MCF 10A (cell line): ENCODE measurements around the gene MAN1A1. TPM values are rescaled to one million over a fixed set of nuclear protein-coding genes. Genes with fewer than 3 reads are reported as not detected.

Source experiments
- BruUV-seq: library from RNA; stranded (reverse); fragments of 400-500 nt; replicated peaks from 2 replicates; lab custom pipeline; 2021; lab: Mats Ljungman, UMichigan
- CTCF ChIA-PET: fragments of 300-600 bp; sonication (Branson Sonifier 250); formaldehyde crosslinking; extraction: SDS; loops from one replicate; lab custom pipeline; 2021; ENCODE audit warnings: antibody characterized with exemption, inconsistent platforms; lab: Yijun Ruan, JAX
- POLR2A ChIA-PET: fragments of 300-600, 350-650 bp; sonication (Branson Sonifier 250); formaldehyde crosslinking; extraction: SDS; loops from one replicate; lab custom pipeline; 2020; ENCODE audit warnings: antibody characterized with exemption, inconsistent platforms; lab: Yijun Ruan, JAX
- DNase-seq: peaks from one replicate; pipeline ENCODE4 v3.0.0-alpha.2; 2018; ENCODE audit not compliant: unreplicated experiment
- H3K27ac Mint-ChIP-seq: one replicate; pipeline ENCODE4 v1.8.0; 2022; ENCODE audit warnings: mild to moderate bottlenecking, low read depth, mixed read lengths; ENCODE audit not compliant: unreplicated experiment
- H3K27me3 Mint-ChIP-seq: one replicate; pipeline ENCODE4 v1.8.0; 2022; ENCODE audit warnings: mixed read lengths; ENCODE audit not compliant: insufficient read depth, unreplicated experiment
- H3K36me3 Mint-ChIP-seq: one replicate; pipeline ENCODE4 v1.8.0; 2022; ENCODE audit warnings: mild to moderate bottlenecking, moderate library complexity, mixed read lengths; ENCODE audit not compliant: insufficient read depth, unreplicated experiment
- H3K4me1 Mint-ChIP-seq: one replicate; pipeline ENCODE4 v1.8.0; 2022; ENCODE audit warnings: mixed read lengths; ENCODE audit not compliant: insufficient read depth, unreplicated experiment
- H3K4me3 Mint-ChIP-seq: one replicate; pipeline ENCODE4 v1.8.0; 2022; ENCODE audit warnings: mild to moderate bottlenecking, moderate library complexity, mixed read lengths; ENCODE audit not compliant: unreplicated experiment
- H3K9me3 Mint-ChIP-seq: one replicate; pipeline ENCODE4 v1.8.0; 2022; ENCODE audit warnings: mixed read lengths; ENCODE audit not compliant: unreplicated experiment
- CTCF ChIP-seq: fragments of 200-600 bp; IDR thresholded peaks from one replicate; pipeline ENCODE4 v1.8.0; 2022; ENCODE audit warnings: antibody characterized with exemption, mild to moderate bottlenecking; ENCODE audit not compliant: unreplicated experiment
- intact Hi-C: fragments of 100-400 bp; cut with micrococcal nuclease; formaldehyde crosslinking; loops from 2 replicates; pipeline ENCODE4 v1.14.1; 2022
- total RNA-seq: library from RNA; stranded (reverse); gene quantifications from 2 replicates; pipeline ENCODE4 v1.2.3, GENCODE V29; 2022

The MAN1A1 gene
- total RNA-seq, 1 experiment from 2014 or later, result 1.3 TPM

- POLR2A ChIA-PET, result no interaction called here
- TF ChIP-seq CTCF, result no peak
These were observed 68.9 kb downstream of the MAN1A1 start for GRCh38 chr6:119280668-119281067.

GRCh38 chr6:119280080-119280479 is 69.5 kb downstream of the MAN1A1 start:
- BruUV-seq, result no TSS peak
- ChIA-PET POLR2A (no interaction called here), CTCF (no interaction called here)
- no peaks in the 10 kb centered on the region for H3K27me3 Mint-ChIP-seq
- H3K36me3 Mint-ChIP-seq, result no peaks in the 10 kb centered on the region
- intact Hi-C loops, result no loop called here
- no peaks in the 10 kb centered on the region for H3K9me3 Mint-ChIP-seq
- H3K27ac Mint-ChIP-seq, result no peak overlapping the region
- peaks cover 6% of the 10 kb centered on the region for H3K4me1 Mint-ChIP-seq
- H3K4me3 Mint-ChIP-seq, result no peak overlapping the region
- DNase-seq, result no peak
- TF ChIP-seq CTCF, result no peak

More at GRCh38 chr6:119280668-119281067, 68.9 kb downstream of the MAN1A1 start:
- Mint-ChIP-seq H3K27ac (no peak overlapping the region), H3K36me3 (no peaks in the 10 kb centered on the region), H3K9me3 (no peaks in the 10 kb centered on the region), H3K4me1 (peaks cover 6% of the 10 kb centered on the region), H3K27me3 (no peaks in the 10 kb centered on the region), H3K4me3 (no peak overlapping the region)
- intact Hi-C loops, result no loop called here
- DNase-seq, result no peak
- BruUV-seq, result no TSS peak
- CTCF ChIA-PET, result no interaction called here

GRCh38 chr6:119278625-119279024 is 70.9 kb downstream of the MAN1A1 start:
- intact Hi-C loops, result no loop called here
- H3K27me3 Mint-ChIP-seq, result no peaks in the 10 kb centered on the region
- no peak for DNase-seq

GRCh38 chr6:119277052-119277451 is 72.5 kb downstream of the MAN1A1 start:
- intact Hi-C loops, result no loop called here
- Mint-ChIP-seq H3K4me1 (peaks cover 12% of the 10 kb centered on the region), H3K9me3 (no peaks in the 10 kb centered on the region), H3K27ac (no peak overlapping the region), H3K4me3 (no peak overlapping the region), H3K27me3 (no peaks in the 10 kb centered on the region), H3K36me3 (no peaks in the 10 kb centered on the region)
- no peak for DNase-seq
- BruUV-seq, result no TSS peak
- CTCF ChIA-PET, result interaction anchor here (0.6 kb wide), 1 partner anchor 15 kb away, joined by 3 read pairs; no protein-coding TSS in a partner anchor
- no peak for TF ChIP-seq CTCF
- POLR2A ChIA-PET, result interaction anchor here (0.7 kb wide), 1 partner anchor 21 kb away, joined by 3 read pairs; no protein-coding TSS in a partner anchor

More at GRCh38 chr6:119278625-119279024, 70.9 kb downstream of the MAN1A1 start:
- H3K4me3 Mint-ChIP-seq, result no peak overlapping the region
- peaks cover 10% of the 10 kb centered on the region for H3K4me1 Mint-ChIP-seq
- ChIA-PET POLR2A (interaction anchor here (0.7 kb wide), 1 partner anchor 19 kb away, joined by 3 read pairs; no protein-coding TSS in a partner anchor), CTCF (interaction anchor here (1.6 kb wide), 1 partner anchor 8 kb away, joined by 3 read pairs; no protein-coding TSS in a partner anchor)
- no TSS peak for BruUV-seq
- no peak for TF ChIP-seq CTCF
- H3K36me3 Mint-ChIP-seq, result no peaks in the 10 kb centered on the region
- no peak overlapping the region for H3K27ac Mint-ChIP-seq
- no peaks in the 10 kb centered on the region for H3K9me3 Mint-ChIP-seq
